ENCODE data around the gene CDH22. TPM values are rescaled to one million over a fixed set of nuclear protein-coding genes. Genes with fewer than 3 reads are reported as not detected.

CDH22 gene
- total RNA-seq, 2 donors from 2014 or later, result 0.12 to 0.13 TPM

- no peaks in the 10 kb centered on the region for H3K36me3 ChIP-seq
- H3K9me3 ChIP-seq, result no peaks in the 10 kb centered on the region
- no peak overlapping the region for H3K9ac ChIP-seq (ENCODE audit: low read depth in 2 of 2, low read length in 2 of 2)
- intact Hi-C loops (cut with DNase I), result no loop called here
- TF ChIP-seq, protein P1, sequence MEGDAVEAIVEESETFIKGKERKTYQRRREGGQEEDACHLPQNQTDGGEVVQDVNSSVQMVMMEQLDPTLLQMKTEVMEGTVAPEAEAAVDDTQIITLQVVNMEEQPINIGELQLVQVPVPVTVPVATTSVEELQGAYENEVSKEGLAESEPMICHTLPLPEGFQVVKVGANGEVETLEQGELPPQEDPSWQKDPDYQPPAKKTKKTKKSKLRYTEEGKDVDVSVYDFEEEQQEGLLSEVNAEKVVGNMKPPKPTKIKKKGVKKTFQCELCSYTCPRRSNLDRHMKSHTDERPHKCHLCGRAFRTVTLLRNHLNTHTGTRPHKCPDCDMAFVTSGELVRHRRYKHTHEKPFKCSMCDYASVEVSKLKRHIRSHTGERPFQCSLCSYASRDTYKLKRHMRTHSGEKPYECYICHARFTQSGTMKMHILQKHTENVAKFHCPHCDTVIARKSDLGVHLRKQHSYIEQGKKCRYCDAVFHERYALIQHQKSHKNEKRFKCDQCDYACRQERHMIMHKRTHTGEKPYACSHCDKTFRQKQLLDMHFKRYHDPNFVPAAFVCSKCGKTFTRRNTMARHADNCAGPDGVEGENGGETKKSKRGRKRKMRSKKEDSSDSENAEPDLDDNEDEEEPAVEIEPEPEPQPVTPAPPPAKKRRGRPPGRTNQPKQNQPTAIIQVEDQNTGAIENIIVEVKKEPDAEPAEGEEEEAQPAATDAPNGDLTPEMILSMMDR (IDR thresholded peaks at IDR 0.05), result no peak
- DNase-seq, result no peak
- H3K27me3 ChIP-seq, result peaks cover 9% of the 10 kb centered on the region
- H3K27ac ChIP-seq, result no peak overlapping the region
- H3K4me3 ChIP-seq, result no peak overlapping the region
- H3K4me1 ChIP-seq, result no peaks in the 10 kb centered on the region
Observed at GRCh38 chr20:46322641-46323040, 14.3 kb upstream of the CDH22 start.

DNA sequence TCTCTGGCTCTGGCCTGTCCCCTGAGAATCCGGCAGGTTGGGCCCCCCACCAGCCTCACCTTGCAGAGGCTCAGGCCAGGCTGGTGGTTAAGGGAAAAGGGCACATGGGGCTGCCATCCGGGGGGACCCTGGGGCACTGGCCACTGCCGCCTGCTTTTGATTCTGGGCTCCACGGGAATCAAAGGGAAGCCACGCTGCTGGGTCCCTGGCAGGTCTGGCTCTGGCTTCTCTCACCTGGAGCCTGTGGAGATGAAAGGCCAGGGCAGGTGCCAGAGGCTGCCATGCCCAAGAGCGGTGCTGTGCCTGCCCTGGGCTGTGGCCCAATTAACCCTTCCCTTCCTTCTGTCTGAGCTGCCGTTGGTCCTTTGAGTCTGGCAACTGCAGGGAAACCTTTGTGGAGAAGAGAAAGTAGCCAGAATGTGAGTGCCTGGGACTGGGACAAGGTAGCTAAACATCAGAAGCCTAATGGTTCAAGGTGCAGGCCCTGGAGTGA lies 9.4 kb upstream of the CDH22 start:
- H3K4me1 ChIP-seq, result no peaks in the 10 kb centered on the region
- intact Hi-C loops (cut with DNase I), result no loop called here
- no peak overlapping the region for H3K4me3 ChIP-seq
- H3K27me3 ChIP-seq, result peaks cover 27% of the 10 kb centered on the region
- H3K36me3 ChIP-seq, result no peaks in the 10 kb centered on the region
- no peak for DNase-seq
- H3K27ac ChIP-seq, result no peak overlapping the region
- H3K9me3 ChIP-seq, result no peaks in the 10 kb centered on the region
- H3K9ac ChIP-seq (ENCODE audit: low read depth in 2 of 2, low read length in 2 of 2), result no peak overlapping the region
- TF ChIP-seq, protein P1 (IDR thresholded peaks at IDR 0.05), result no peak

DNA sequence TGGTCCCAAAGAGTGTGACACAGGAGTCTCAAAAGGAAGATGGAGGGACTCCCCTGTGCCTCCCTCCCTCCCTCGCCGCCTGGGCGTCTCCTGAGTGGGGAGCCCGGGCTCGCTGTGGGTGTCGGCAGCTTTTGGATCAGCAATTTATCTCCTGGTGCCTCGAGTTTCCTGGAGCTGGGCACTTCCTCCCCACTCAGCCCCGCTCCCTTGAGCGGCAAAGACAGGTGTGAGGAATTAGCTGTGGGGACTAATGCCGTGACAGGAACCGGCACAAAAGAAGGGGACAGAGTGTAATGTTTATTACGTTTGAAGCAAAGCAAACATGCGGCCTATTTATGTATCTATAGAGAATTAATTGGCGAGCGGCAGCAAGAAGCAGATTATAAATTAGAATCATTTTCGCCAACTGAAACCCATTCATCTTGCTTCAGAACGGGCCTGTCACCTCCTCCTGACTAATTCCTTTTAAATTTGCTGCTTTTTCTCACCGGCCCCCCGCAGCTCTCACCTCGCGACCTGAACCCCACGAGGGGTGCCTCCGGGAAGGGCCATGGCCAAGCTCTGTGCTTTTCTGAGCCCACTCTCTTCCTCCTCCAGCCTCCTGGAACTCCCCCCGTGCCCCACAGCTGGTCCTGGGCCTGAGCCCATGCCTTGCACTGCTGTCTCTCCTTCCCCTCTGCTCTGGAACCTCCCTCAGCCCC lies 8.8 kb upstream of the CDH22 start:
- Histone ChIP-seq H3K4me1 (no peaks in the 10 kb centered on the region), H3K27ac (no peak overlapping the region), H3K9me3 (no peaks in the 10 kb centered on the region), H3K36me3 (no peaks in the 10 kb centered on the region), H3K4me3 (no peak overlapping the region), H3K9ac (ENCODE audit: low read depth in 2 of 2, low read length in 2 of 2) (no peak overlapping the region), H3K27me3 (peaks cover 29% of the 10 kb centered on the region)
- TF ChIP-seq, protein P1 (IDR thresholded peaks at IDR 0.05), result no peak
- intact Hi-C loops (cut with DNase I), result no loop called here
- no peak for DNase-seq

DNA sequence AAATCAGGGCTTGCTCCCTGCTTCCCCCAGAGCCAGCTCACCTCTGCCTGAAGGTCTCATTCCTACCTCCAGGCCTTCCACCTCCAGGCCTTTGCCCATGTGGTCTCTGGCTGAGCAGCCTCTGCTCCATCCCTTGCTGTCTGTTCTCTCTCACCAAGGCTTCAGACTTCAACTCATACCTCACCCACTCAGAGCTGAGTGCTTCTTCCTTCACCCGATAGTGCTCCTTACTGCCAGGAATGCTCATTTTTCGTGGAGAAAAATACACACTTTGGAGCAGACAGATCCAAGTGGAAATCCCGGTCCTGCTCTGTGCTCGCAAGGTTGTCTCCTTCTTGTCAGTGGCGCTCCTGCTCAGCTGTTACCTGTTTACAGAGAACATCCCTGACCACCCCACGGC lies 7.0 kb upstream of the CDH22 start:
- no peak overlapping the region for H3K4me3 ChIP-seq
- H3K9ac ChIP-seq (ENCODE audit: low read depth in 2 of 2, low read length in 2 of 2), result no peak overlapping the region
- no peak for DNase-seq
- no peaks in the 10 kb centered on the region for H3K36me3 ChIP-seq
- no peak overlapping the region for H3K27ac ChIP-seq
- intact Hi-C loops (cut with DNase I), result no loop called here
- H3K9me3 ChIP-seq, result no peaks in the 10 kb centered on the region
- no peaks in the 10 kb centered on the region for H3K4me1 ChIP-seq
- H3K27me3 ChIP-seq, result peaks cover 39% of the 10 kb centered on the region
- TF ChIP-seq, protein P1 (IDR thresholded peaks at IDR 0.05), result no peak

DNA sequence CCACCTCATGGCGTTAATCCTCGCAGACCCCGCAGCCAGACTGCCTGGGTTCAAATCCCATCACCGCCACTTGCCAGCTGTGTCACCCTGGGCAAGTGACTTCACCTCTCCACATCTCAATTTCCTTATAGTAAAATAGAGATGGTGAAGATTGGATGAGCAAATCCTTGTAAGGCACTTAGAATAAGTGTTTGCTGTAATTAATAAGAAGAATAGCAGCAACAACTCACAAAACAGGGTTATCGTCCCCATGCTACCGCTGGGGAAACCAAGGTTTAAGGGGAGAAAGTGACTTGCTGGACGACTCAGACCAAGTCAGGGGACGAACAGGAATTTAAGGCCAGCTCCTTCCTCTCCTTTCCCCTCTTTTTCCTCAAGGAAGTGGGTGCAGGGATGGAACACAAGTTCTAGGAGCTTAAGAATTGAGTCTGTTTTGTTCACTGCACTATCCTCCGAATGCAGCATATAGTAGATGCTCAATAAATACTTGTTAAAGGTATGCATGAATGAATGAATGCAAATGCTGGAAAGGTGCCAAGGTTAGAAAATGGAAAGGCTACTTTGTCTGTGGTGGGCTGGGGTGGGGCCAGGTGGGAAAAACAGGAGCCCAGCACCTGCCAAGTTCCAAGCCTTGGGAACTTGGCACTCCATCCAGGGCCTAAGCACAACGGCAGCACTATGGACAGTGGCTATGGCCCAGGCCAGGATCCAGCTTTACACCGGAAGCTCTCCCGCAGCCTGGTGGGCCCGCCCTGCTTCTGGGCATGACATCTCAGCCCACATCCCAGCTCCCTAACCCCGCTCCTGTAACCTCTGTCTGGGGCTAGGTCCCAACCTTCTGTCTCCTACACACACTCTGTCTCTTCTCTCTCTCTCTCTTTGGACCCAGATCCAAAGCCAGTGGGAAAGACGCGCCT lies 4.9 kb upstream of the CDH22 start:
- H3K4me3 ChIP-seq, result no peak overlapping the region
- DNase-seq, result no peak
- no peaks in the 10 kb centered on the region for H3K36me3 ChIP-seq
- peaks cover 59% of the 10 kb centered on the region for H3K27me3 ChIP-seq
- no peaks in the 10 kb centered on the region for H3K4me1 ChIP-seq
- intact Hi-C loops (cut with DNase I), result no loop called here
- no peak overlapping the region for H3K27ac ChIP-seq
- H3K9me3 ChIP-seq, result no peaks in the 10 kb centered on the region
- H3K9ac ChIP-seq (ENCODE audit: low read depth in 2 of 2, low read length in 2 of 2), result no peak overlapping the region
- TF ChIP-seq, protein P1 (IDR thresholded peaks at IDR 0.05), result no peak

Measured in colonic mucosa (tissue), 4 donors.